ENCODE data around the gene MXD4. TPM values are rescaled to one million over a fixed set of nuclear protein-coding genes. Genes with fewer than 3 reads are reported as not detected.

Gene MXD4
- total RNA-seq, 2 experiments from 2014 or later, result 1.5 to 2.3 TPM

DNA sequence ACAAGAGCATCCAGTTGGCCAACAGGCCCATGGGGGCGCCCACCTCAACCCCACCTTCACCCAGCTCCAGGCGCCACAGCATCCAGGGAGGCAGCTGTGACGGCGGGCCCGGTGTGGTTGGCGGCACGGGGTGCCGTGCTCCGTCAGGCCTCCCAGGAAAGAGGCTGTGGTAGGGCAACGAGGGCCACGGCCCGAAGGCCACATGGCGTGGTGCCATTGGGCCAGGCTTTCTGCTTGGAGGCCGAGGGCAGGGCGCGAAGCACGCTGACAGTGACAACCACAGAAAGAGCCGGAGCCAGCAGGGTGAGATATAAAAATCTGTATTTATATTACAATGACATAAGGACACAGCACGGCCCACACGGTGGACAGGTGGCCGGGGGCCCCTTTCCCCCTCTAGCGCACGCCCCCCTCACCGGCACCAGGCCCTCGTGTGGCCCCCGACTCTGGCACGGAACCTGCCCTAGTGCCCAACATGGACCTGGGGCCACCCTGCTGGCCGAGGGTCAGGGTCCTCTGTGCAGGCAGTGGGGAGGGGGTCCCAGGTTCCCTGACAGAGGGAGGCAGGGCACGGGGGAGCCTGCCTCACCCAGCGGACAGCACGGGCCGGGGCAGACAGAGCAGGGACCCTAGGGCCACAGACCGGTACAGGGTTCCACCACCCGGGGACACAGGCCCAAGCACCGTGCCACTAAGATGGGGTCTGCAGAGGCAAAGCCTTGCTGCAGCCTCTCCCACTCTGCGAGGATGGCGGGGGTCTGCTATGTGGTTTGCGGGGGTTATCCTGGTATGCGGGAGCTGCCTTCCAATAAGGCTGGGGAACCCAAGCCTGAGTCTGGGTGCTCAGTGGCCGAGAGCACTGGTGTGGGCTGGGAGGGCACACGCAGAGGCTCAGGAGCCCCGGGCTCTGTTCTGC is 14.5 kb downstream of the MXD4 start:
- H3K36me3 Mint-ChIP-seq (ENCODE audit: low read depth), result no peaks in the 10 kb centered on the region
- intact Hi-C loops (cut with micrococcal nuclease), result no loop called here
- peaks cover 19% of the 10 kb centered on the region for H3K4me1 Mint-ChIP-seq (ENCODE audit: low read depth)
- CTCF ChIA-PET, result no interaction called here
- H3K4me3 Mint-ChIP-seq, result no peak overlapping the region
- H3K27ac Mint-ChIP-seq, result no peak overlapping the region
- no peaks in the 10 kb centered on the region for H3K9me3 Mint-ChIP-seq
- no peaks in the 10 kb centered on the region for H3K27me3 Mint-ChIP-seq
- ATAC-seq, result no peak
- DNase-seq, result no peak
- POLR2A ChIA-PET, result no interaction called here
- TF ChIP-seq, protein P1, sequence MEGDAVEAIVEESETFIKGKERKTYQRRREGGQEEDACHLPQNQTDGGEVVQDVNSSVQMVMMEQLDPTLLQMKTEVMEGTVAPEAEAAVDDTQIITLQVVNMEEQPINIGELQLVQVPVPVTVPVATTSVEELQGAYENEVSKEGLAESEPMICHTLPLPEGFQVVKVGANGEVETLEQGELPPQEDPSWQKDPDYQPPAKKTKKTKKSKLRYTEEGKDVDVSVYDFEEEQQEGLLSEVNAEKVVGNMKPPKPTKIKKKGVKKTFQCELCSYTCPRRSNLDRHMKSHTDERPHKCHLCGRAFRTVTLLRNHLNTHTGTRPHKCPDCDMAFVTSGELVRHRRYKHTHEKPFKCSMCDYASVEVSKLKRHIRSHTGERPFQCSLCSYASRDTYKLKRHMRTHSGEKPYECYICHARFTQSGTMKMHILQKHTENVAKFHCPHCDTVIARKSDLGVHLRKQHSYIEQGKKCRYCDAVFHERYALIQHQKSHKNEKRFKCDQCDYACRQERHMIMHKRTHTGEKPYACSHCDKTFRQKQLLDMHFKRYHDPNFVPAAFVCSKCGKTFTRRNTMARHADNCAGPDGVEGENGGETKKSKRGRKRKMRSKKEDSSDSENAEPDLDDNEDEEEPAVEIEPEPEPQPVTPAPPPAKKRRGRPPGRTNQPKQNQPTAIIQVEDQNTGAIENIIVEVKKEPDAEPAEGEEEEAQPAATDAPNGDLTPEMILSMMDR (IDR thresholded peaks at IDR 0.05), result no peak

DNA sequence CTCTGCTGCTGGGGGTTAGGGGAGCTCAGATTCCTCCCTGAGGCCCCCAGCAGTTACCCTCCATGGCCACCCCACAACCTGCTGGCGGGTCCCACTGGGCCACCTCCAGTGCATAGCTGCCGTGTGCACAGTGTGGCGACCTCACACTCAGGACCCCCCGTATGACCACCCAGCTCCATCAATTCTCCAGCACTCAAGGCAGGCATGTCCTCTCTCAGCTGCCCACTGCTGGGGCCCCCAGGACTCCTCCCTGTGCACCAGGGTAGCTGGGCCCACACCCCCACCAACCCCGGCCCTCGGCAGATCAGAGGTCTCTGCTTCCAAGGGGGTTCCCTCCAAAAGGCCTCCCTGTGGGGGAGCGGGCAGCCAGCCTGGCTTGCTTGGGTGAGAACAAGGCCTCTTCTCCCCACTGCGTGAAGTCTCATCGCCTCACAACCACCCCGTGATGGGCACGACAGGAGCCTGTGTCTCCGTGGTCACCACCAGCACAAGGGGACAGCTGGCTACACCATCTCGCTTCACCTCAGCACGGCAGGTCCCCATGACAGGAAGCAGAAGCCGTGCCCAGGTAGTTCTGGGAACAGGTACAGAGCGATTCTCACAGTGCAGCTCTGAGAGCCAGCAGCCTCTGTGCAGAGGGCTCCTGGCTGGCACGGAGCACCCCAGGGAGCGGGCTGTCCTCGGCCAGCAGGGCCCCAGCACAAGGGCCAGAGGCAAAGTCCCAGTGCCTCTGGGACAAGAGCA is 15.4 kb downstream of the MXD4 start:
- Mint-ChIP-seq H3K27me3 (no peaks in the 10 kb centered on the region), H3K36me3 (ENCODE audit: low read depth) (no peaks in the 10 kb centered on the region), H3K27ac (no peak overlapping the region), H3K4me1 (ENCODE audit: low read depth) (peaks cover 21% of the 10 kb centered on the region), H3K9me3 (no peaks in the 10 kb centered on the region), H3K4me3 (no peak overlapping the region)
- intact Hi-C loops (cut with micrococcal nuclease), result no loop called here
- no peak for DNase-seq
- ChIA-PET CTCF (no interaction called here), POLR2A (interaction anchor here (0.6 kb wide), 1 partner anchor 184 kb away, joined by 3 read pairs; no protein-coding TSS in a partner anchor)
- TF ChIP-seq, protein P1 (IDR thresholded peaks at IDR 0.05), result no peak
- no peak for ATAC-seq

DNA sequence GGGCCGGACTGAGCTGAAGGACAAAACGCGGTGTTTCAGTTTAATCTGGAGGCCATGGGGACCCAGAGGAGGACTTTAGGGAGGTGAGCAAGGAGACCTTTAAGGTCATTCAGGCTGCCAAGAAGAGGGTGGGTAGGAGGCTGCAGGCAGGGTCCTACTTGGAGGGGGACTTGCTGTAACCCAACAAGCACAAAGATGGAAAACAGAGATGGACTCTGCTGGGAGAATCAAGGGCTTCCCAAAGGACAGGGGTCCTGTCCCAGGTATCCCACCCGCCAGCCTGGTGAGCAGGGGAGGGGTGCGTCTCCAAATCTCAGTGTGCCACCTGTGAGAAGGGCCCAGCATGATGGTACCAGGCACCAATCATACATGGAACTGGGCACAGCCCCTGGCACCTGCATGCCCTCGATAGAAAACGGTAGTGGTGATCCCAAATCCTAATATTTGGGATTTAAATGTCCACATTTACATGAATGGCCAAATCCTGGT is 16.1 kb downstream of the MXD4 start:
- ChIA-PET CTCF (no interaction called here), POLR2A (interaction anchor here (0.6 kb wide), 1 partner anchor 185 kb away, joined by 3 read pairs; no protein-coding TSS in a partner anchor)
- TF ChIP-seq, protein P1 (IDR thresholded peaks at IDR 0.05), result no peak
- H3K9me3 Mint-ChIP-seq, result no peaks in the 10 kb centered on the region
- H3K27ac Mint-ChIP-seq, result peak overlapping the region; percentile 44
- DNase-seq (no peak), ATAC-seq (no peak)
- H3K36me3 Mint-ChIP-seq (ENCODE audit: low read depth), result no peaks in the 10 kb centered on the region
- H3K27me3 Mint-ChIP-seq, result no peaks in the 10 kb centered on the region
- intact Hi-C loops (cut with micrococcal nuclease), result no loop called here
- peaks cover 21% of the 10 kb centered on the region for H3K4me1 Mint-ChIP-seq (ENCODE audit: low read depth)
- H3K4me3 Mint-ChIP-seq, result no peak overlapping the region

DNA sequence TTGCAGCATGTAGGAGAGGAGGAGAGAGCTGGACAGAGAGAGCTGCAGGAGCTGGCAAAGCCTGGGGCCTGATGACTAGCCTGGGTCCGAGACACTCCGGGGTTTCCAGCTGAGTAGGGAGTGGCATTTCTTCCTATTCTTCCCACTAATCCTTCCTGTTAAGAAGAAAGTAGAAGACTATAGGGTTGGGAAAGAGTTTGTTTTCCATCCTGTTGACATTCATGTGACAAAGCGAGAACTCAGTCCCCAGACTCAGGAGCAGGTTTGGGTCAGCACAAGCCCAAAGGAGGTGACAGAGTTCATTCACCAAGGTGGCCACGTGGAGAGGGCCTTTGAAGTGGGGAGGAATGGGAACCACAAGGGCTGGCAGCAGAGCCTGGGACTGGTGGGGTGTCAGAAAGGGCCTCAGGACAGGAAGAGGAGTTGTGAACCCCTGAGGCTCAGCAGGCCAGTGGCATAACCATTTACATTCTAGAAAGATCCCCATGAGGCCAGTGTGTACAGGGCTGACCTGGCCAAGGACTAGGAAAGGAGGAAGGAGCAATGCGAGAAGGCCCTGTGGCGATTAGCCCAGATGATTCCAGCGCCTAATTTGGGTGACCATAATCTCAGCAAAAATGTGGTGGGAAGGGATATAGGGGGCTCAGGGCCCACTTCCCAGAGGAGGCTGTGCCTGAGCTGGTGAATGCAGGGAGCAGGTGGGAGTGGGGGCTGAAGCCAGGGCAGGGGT is 16.7 kb downstream of the MXD4 start:
- ATAC-seq (no peak), DNase-seq (no peak)
- Mint-ChIP-seq H3K9me3 (no peaks in the 10 kb centered on the region), H3K27ac (peak overlapping the region; percentile 44), H3K27me3 (no peaks in the 10 kb centered on the region), H3K4me1 (ENCODE audit: low read depth) (peaks cover 27% of the 10 kb centered on the region), H3K4me3 (no peak overlapping the region), H3K36me3 (ENCODE audit: low read depth) (peaks cover 6% of the 10 kb centered on the region)
- POLR2A ChIA-PET, result interaction anchor here (1.1 kb wide), 1 partner anchor 15 kb away, joined by 3 read pairs; no protein-coding TSS in a partner anchor
- CTCF ChIA-PET, result no interaction called here
- intact Hi-C loops (cut with micrococcal nuclease), result no loop called here
- TF ChIP-seq, protein P1 (IDR thresholded peaks at IDR 0.05), result no peak

All from activated CD8-positive, alpha-beta T cell treated with anti-CD3 and anti-CD28 coated beads for 36 hours (primary cell).